Right atrium auricular region (tissue), 2 donors: ENCODE measurements around the gene MYO5C. TPM values are rescaled to one million over a fixed set of nuclear protein-coding genes. Genes with fewer than 3 reads are reported as not detected.

Experiments used
- DNase-seq: peaks from one replicate; pipeline ENCODE4 v3.0.0-alpha.2; 2019; ENCODE audit warnings: low spot score
- H3K27ac ChIP-seq, 2 donors: fragments of 200-600 bp; sonication (generic); 1 replicate in 1 of 2; 2 replicates in 1 of 2; pipeline ENCODE4 v1.5.1; 2016 to 2019
- H3K27me3 ChIP-seq, 2 donors: fragments of 200-600 bp; sonication (generic); one replicate each; pipeline versions ENCODE4 v1.5.1 to v1.6.0; 2017 to 2019
- H3K36me3 ChIP-seq: fragments of 200-600 bp; sonication (generic); one replicate; pipeline ENCODE4 v1.5.1; 2016
- H3K4me1 ChIP-seq, 2 donors: fragments of 200-600 bp; sonication (generic); one replicate each; pipeline versions ENCODE4 v1.5.1 to v1.6.0; 2017 to 2019
- H3K4me3 ChIP-seq, 2 donors: fragments of 200-600 bp; sonication (generic); 1 replicate in 1 of 2; 2 replicates in 1 of 2; pipeline ENCODE4 v1.5.1; 2017 to 2019; ENCODE audit warnings: mild to moderate bottlenecking in 1 of 2, moderate library complexity in 1 of 2
- H3K9me3 ChIP-seq, 2 donors: fragments of 200-600 bp; sonication (generic); one replicate each; pipeline ENCODE4 v1.5.1; 2019
- total RNA-seq, 2 donors: library from RNA; depleted of rRNA; stranded (reverse); fragments of >200 nt; gene quantifications; one replicate each; pipeline ENCODE4 v1.1.0, GENCODE V29; 2016
- TF ChIP-seq, protein P1 (sequence below), 2 donors: fragments of 200-600 bp; sonication (generic); IDR thresholded peaks; one replicate each; pipeline ENCODE4 v1.5.1; 2019; ENCODE audit warnings: antibody characterized with exemption in 2 of 2

The MYO5C gene
- total RNA-seq, 2 donors from 2014 or later: 2.0 to 5.3 TPM

DNA sequence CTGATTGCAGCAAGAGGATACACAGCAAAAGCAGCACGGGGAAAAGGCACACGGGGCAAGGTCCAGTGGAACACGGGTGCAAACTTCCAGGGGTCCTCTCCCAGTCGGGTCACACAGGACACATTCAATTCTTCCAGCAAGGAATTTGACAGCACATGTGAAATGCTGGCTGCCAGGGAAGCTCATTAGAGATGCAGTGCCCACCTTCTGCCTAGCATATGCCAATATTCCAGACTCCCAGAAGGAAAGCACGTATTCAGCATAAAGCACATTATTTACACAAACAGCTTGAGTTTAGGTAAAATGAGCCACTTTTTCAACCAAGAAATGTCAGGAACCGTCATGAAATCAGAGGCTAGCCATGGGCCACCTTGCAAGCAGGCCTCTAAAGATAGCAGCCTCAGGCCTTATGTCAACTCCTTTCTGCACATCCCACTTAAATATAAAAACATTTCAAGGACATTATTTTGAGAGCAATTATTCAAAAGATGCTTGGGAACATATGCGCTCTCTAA, 19.3 kb downstream of the MYO5C start:
- no peaks in the 10 kb centered on the region for H3K9me3 ChIP-seq
- H3K27me3 ChIP-seq: no peaks in the 10 kb centered on the region
- no peak overlapping the region for H3K4me3 ChIP-seq
- no peaks in the 10 kb centered on the region for H3K4me1 ChIP-seq
- H3K27ac ChIP-seq: no peak overlapping the region
- TF ChIP-seq, protein P1, sequence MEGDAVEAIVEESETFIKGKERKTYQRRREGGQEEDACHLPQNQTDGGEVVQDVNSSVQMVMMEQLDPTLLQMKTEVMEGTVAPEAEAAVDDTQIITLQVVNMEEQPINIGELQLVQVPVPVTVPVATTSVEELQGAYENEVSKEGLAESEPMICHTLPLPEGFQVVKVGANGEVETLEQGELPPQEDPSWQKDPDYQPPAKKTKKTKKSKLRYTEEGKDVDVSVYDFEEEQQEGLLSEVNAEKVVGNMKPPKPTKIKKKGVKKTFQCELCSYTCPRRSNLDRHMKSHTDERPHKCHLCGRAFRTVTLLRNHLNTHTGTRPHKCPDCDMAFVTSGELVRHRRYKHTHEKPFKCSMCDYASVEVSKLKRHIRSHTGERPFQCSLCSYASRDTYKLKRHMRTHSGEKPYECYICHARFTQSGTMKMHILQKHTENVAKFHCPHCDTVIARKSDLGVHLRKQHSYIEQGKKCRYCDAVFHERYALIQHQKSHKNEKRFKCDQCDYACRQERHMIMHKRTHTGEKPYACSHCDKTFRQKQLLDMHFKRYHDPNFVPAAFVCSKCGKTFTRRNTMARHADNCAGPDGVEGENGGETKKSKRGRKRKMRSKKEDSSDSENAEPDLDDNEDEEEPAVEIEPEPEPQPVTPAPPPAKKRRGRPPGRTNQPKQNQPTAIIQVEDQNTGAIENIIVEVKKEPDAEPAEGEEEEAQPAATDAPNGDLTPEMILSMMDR (IDR thresholded peaks at IDR 0.05): no peak
- peaks cover 14% of the 10 kb centered on the region for H3K36me3 ChIP-seq
- no peak for DNase-seq

DNA sequence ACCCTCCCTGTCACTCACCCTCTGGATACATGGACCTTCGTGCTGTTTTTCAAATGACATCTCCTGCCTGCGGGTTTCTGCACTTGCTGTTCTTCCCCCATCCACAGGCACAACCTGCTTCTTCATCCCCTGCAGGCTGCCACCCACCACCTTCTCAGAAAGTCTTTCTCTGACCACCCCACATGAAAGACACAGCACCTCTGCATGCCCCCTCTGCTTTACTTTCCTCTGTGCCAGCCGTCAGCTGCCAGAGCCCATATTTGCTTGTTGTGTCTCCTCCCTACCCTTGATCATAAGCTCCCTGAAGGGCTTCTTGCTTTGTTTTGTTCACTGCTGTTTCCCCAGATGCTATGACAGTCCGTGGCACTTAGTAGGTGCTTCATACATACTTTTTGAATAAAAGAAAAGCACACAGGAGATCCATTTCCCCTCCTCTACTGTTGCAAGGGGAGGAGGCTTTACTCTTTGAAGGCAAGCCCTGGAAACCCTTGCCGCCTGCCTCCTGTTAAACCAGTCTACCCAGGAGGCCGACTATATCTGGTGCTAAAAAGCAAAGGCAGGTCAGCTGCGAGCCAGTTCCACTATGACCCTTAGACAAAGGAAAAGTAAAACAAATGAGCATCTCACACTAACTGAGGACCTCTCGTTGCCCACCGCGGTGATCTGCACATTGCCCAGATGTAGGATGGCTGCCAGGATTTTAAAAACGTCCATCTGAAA, 31.9 kb downstream of the MYO5C start:
- H3K27me3 ChIP-seq: no peaks in the 10 kb centered on the region
- peaks cover 0 to 17% of the 10 kb centered on the region in 2 donors for H3K4me1 ChIP-seq
- no peak overlapping the region for H3K4me3 ChIP-seq
- TF ChIP-seq, protein P1 (IDR thresholded peaks at IDR 0.05): no peak
- no peaks in the 10 kb centered on the region for H3K36me3 ChIP-seq
- H3K9me3 ChIP-seq: no peaks in the 10 kb centered on the region
- no peak overlapping the region for H3K27ac ChIP-seq
- no peak for DNase-seq

DNA sequence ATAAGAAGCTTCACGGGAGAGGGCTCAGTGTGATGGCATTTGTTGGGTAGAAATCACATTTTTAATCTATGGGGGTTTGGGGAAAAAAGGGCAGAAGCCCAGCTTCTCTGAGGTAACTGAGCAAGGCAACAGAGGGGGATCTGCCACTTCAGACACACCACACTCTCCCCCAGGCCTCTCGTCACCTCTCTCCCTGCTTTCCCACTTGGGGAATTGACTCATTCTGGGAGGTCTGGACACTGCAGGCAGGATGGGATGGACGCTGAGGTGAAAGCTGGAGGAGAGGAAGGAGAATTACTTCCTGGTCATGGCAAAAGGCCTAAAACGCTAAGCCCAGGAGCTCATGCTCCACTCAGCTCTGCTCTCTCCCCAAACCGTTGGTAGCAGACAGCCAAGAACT, 33.2 kb downstream of the MYO5C start:
- Histone ChIP-seq H3K9me3 (no peaks in the 10 kb centered on the region), H3K27ac (peak overlapping the region; percentile 37 to 63), H3K27me3 (no peaks in the 10 kb centered on the region), H3K4me1 (peaks cover 0 to 23% of the 10 kb centered on the region in 2 donors), H3K4me3 (no peak overlapping the region), H3K36me3 (no peaks in the 10 kb centered on the region)
- TF ChIP-seq, protein P1 (IDR thresholded peaks at IDR 0.05): no peak
- DNase-seq: no peak

DNA sequence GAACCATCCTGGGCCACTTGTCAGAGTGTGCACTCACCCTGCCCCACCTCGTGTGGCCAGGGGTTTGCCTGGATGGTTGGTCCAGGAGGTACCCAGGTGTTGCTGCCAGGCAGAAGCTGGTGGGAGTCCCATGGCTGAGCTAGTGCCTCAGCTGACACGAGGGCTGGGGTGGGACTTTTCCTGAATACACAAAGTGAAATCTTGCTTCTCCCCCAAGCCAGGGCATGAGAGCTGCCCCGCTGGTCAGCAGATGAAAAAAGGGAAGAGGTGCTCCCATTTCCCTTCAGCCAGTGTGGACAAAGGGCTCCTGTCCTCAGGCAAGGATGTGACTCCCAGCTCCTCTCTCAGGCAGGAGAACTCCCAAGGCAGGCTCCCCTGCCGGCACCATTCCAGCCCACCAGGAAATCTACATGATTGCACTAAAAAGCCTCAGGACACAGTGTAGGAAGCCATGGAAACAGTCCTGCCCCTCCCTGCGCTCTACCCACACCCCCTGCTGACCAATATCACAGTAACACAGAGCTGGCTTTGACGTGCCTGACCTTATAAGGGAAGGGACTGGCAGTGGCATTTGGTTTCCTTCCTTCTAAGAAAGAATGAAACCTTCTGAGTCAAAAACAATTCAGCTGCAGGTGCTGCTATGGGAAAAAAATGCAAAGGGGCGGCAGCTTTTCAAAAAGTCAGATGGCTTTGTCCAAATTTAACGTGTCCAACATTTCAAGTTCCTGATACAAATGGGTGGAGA, 33.9 kb downstream of the MYO5C start:
- DNase-seq: peak; percentile 77
- H3K4me1 ChIP-seq: peaks cover 0 to 30% of the 10 kb centered on the region in 2 donors
- H3K27ac ChIP-seq: peak overlapping the region; percentile 37 to 63
- H3K4me3 ChIP-seq: no peak overlapping the region
- H3K27me3 ChIP-seq: no peaks in the 10 kb centered on the region
- no peaks in the 10 kb centered on the region for H3K36me3 ChIP-seq
- no peaks in the 10 kb centered on the region for H3K9me3 ChIP-seq
- TF ChIP-seq, protein P1 (IDR thresholded peaks at IDR 0.05): no peak

DNA sequence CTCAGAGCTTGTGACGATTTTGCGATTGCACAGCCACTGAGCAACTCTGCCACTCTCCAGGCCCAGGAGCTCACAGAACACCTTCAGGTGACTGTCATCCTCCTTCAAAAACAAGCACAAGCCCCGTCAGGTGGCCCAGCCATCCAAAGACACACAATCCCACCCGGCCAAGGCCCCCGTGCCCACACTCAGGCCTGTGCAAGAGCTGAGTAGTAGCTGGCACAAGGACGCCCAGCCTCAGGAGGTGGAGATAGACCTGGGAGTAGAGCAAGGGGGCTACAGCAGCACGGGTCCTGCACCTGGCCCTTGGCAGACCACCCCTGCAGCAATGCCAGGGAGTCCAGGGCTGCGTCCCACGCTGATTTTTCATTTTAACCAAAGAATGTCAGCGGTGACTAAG, 34.6 kb downstream of the MYO5C start:
- Histone ChIP-seq H3K36me3 (no peaks in the 10 kb centered on the region), H3K27ac (peak overlapping the region; percentile 37 to 63), H3K9me3 (no peaks in the 10 kb centered on the region), H3K4me1 (peaks cover 0 to 34% of the 10 kb centered on the region in 2 donors), H3K27me3 (no peaks in the 10 kb centered on the region), H3K4me3 (no peak overlapping the region)
- no peak for DNase-seq
- TF ChIP-seq, protein P1 (IDR thresholded peaks at IDR 0.05): no peak
